Activated CD8-positive, alpha-beta memory T cell treated with anti-CD3 and anti-CD28 coated beads, Interleukin-2, amount 10 ng/mL, durations not matched to agents 7 days and 5 days (primary cell): ENCODE measurements around the gene TMEM121B. TPM values are rescaled to one million over a fixed set of nuclear protein-coding genes. Genes with fewer than 3 reads are reported as not detected.

Source experiments
- ATAC-seq: fragments of 150-1000 bp; cut with Tn5 transposase; one replicate; pipeline ENCODE4 v1.10.0; 2021; ENCODE audit warnings: moderate library complexity
- CTCF ChIA-PET: fragments of 350-600 bp; sonication (Branson Sonifier 250); formaldehyde crosslinking; loops from one replicate; lab custom pipeline; 2021; ENCODE audit warnings: antibody characterized with exemption; lab: Charles Lee
- DNase-seq: peaks from one replicate; pipeline ENCODE4 v3.0.0-alpha.2; 2020
- H3K27ac Mint-ChIP-seq: one replicate; pipeline ENCODE4 v1.8.0; 2021; ENCODE audit warnings: mild to moderate bottlenecking, mixed read lengths
- H3K27me3 Mint-ChIP-seq: one replicate; pipeline ENCODE4 v1.8.0; 2021; ENCODE audit warnings: mixed read lengths
- H3K36me3 Mint-ChIP-seq: one replicate; pipeline ENCODE4 v1.8.0; 2021; ENCODE audit warnings: mild to moderate bottlenecking, mixed read lengths
- H3K4me1 Mint-ChIP-seq: one replicate; pipeline ENCODE4 v1.8.0; 2021; ENCODE audit warnings: mixed read lengths
- H3K4me3 Mint-ChIP-seq: one replicate; pipeline ENCODE4 v1.8.0; 2021; ENCODE audit warnings: mild to moderate bottlenecking, moderate library complexity, mixed read lengths
- H3K9me3 Mint-ChIP-seq: one replicate; pipeline ENCODE4 v1.8.0; 2022; ENCODE audit warnings: low read depth, mixed read lengths
- total RNA-seq, 2 experiments: library from RNA; stranded (reverse); gene quantifications; one replicate each; pipeline ENCODE4 v1.2.3, GENCODE V29; 2021

The TMEM121B gene
- total RNA-seq: not detected

- DNase-seq (no peak), ATAC-seq (no peak)
- Mint-ChIP-seq H3K27ac (no peak within 1 kb of the TSS), H3K4me3 (peak within 1 kb of the TSS; percentile 32), H3K36me3 (no peaks in the 10 kb centered on the region), H3K4me1 (peaks cover 32% of the 10 kb centered on the region), H3K9me3 (no peaks in the 10 kb centered on the region), H3K27me3 (peaks cover 37% of the 10 kb centered on the region)
- CTCF ChIA-PET: no interaction called here
Observed at GRCh38 chr22:17121233-17122195, at the start of gene TMEM121B. Gene TMEM121B (minus strand): TSS chr22:17121360. CDS start chr22:17121127, 233 bp downstream.

GRCh38 chr22:17167486-17167885, 46.3 kb upstream of the TMEM121B start:
- Mint-ChIP-seq H3K27me3 (peaks cover 7% of the 10 kb centered on the region), H3K36me3 (no peaks in the 10 kb centered on the region), H3K9me3 (no peaks in the 10 kb centered on the region), H3K4me3 (no peak overlapping the region), H3K27ac (no peak overlapping the region), H3K4me1 (peaks cover 7% of the 10 kb centered on the region)
- CTCF ChIA-PET: interaction anchor here (0.8 kb wide), 1 partner anchor 334 kb away, joined by 3 read pairs; no protein-coding TSS in a partner anchor
- no peak for DNase-seq
- no peak for ATAC-seq

DNA sequence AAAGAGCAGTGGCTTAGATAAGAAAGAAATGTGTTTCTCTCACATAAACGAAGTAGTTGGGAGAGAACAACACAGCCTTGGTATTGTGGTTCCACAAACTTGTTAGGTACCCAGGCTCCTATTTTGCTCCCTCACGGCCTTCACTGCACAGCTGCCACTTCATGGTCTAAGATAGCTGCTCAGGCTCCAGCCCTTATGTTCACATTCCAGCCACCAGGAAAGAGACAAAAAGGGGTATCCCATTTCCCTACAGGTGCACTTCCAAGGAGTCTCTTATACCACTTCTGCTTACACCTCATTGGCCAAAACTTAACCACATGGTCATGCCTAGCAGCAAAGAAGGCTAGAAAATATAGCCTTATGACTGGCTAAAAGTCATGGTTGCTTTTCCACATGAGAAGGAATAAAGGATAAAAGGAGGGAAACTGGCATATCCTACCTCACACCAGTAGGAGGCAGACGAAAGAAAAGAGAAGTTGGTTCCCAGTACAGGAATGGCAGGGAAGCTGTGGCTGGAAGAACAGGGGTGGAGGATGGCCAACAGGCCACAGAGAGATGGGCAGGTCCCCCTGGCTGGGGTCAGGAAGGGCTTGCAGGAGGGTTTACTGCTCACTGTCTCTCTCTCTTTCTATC, 43.3 kb upstream of the TMEM121B start:
- Mint-ChIP-seq H3K27me3 (peaks cover 7% of the 10 kb centered on the region), H3K36me3 (peaks cover 5% of the 10 kb centered on the region), H3K4me3 (no peak overlapping the region), H3K27ac (no peak overlapping the region), H3K4me1 (peaks cover 5% of the 10 kb centered on the region), H3K9me3 (no peaks in the 10 kb centered on the region)
- ATAC-seq (no peak), DNase-seq (no peak)
- CTCF ChIA-PET: interaction anchor here (1.4 to 10.4 kb wide), 2 partner anchors 9 to 337 kb away, joined by 5 to 87 read pairs; no protein-coding TSS in a partner anchor

DNA sequence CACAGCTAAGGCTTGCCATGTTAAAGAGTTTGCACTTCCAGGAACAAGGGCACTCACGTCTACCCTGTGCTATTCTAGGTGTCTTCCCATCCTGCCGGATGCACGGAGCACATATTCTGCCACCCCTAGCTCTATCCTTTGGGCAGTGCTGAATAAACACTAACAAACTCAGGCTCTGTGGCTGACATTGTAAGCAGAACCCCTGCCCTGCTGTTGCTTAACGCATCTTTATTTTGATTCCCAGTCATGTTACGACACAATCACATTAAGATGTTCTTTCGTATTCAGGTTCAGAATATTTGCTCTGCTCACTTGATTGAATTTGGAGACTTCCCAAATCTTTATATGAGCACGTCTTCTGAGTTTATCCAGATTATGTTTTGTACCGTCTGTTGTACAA, 41.6 kb upstream of the TMEM121B start:
- H3K9me3 Mint-ChIP-seq: no peaks in the 10 kb centered on the region
- no peak overlapping the region for H3K27ac Mint-ChIP-seq
- peaks cover 4% of the 10 kb centered on the region for H3K27me3 Mint-ChIP-seq
- no peak for ATAC-seq
- H3K4me1 Mint-ChIP-seq: peaks cover 11% of the 10 kb centered on the region
- CTCF ChIA-PET: interaction anchor here (1.2 to 10.4 kb wide), 2 partner anchors 11 to 340 kb away, joined by 3 to 87 read pairs; no protein-coding TSS in a partner anchor
- H3K36me3 Mint-ChIP-seq: peaks cover 5% of the 10 kb centered on the region
- no peak overlapping the region for H3K4me3 Mint-ChIP-seq
- no peak for DNase-seq

DNA sequence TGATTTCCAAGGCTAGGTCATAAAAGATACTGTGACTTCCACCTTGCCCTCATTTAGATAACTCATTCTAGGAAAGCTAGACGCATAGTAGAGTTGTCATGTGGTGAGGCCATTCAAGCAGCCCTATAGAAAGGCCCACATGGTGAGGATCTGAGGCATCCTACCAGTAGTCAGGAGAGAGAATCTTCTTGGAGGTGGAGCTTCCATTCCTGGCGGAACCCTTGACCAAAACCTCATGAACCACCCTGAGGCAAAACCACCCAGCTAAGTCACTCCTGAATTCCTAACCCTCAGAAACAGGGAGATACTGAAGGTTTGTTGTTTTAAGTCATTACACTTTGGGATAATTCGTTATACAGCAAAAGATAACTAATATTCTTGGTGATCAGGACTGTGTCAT, 40.8 kb upstream of the TMEM121B start:
- H3K36me3 Mint-ChIP-seq: peaks cover 5% of the 10 kb centered on the region
- no peak overlapping the region for H3K4me3 Mint-ChIP-seq
- DNase-seq (no peak), ATAC-seq (no peak)
- CTCF ChIA-PET: interaction anchor here (2.2 to 10.4 kb wide), 2 partner anchors 12 to 87 kb away, joined by 9 to 87 read pairs; no protein-coding TSS in a partner anchor
- H3K27me3 Mint-ChIP-seq: no peaks in the 10 kb centered on the region
- peaks cover 15% of the 10 kb centered on the region for H3K4me1 Mint-ChIP-seq
- no peak overlapping the region for H3K27ac Mint-ChIP-seq
- H3K9me3 Mint-ChIP-seq: no peaks in the 10 kb centered on the region

DNA sequence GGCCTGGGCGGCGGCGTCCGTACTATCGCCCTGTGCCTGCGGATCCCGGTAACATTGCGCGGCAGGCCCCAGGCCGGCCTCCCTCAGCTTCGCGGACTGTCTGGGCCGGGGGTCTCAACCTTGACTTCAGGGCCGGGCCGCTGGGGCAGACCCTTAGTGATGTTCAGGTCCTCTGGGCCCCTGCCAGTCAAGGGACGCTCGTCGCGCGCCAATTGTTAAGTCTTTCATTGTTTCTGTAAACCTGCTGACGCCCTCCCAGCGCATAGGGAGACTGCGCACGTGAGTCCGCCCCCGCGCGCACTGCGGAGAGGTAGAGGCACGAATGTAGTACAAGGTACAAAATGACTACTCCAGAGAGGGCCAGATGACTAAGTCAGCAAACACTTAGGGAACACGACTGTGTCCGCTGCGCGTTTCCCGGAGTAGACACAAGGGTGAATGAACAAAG, 38.4 kb upstream of the TMEM121B start:
- peak overlapping the region; percentile 82 for H3K4me3 Mint-ChIP-seq
- DNase-seq (peak; percentile 70), ATAC-seq (peak; percentile 46)
- no peaks in the 10 kb centered on the region for H3K27me3 Mint-ChIP-seq
- H3K9me3 Mint-ChIP-seq: no peaks in the 10 kb centered on the region
- peak overlapping the region; percentile 64 for H3K27ac Mint-ChIP-seq
- CTCF ChIA-PET: interaction anchor here (0.9 to 10.4 kb wide), 4 partner anchors 14 to 342 kb away, joined by 3 to 87 read pairs (median 6); no protein-coding TSS in a partner anchor
- peaks cover 30% of the 10 kb centered on the region for H3K4me1 Mint-ChIP-seq
- peaks cover 5% of the 10 kb centered on the region for H3K36me3 Mint-ChIP-seq

DNA sequence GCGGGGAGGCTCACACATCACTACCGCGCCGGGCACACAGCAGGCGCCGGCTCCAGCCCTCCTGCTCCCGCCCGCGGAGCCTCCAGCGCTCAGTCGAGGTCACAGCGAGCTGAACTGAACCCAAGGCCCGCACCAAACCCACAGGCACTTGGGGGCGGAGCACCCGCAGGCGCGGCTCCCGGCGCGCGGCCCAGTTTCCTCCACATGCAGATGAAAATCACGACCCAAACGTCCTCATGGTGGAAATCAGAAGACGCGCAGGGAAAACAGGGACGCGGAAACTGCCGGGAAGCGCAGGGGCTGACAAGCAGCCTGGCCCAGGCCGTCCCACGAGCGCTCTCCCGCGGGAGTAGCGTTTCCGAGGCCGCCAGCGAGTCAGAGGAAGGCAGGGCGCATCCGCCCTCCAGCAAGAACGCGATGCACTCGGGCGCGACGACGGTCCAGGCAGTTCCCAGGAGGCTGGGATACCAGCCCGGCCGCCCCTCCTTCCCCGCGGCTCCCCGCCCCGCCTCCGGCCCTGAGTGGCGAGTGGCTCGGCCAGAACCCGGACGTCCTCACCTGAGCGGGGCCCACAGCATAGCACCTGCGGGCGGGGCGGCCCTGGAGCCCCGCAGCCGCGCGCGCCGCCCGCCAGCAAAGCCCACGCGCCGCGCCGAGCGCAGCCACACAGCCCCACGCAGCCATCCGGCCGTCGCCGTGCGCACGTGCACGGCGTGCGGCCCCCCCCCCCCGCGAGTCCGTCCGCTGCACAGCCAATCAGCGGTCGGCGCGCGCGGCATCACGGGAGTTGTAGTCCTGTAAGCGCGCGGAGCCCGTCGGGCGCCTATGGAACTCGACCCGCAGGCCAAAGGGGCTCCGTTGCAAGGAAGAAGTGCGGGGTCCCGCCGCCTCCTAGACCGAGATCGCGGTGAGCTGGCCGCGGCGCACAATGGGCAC, 37.7 kb upstream of the TMEM121B start, which contains the start of gene HDHD5:
TSS of gene HDHD5 (minus strand) at position 710 of the 936 bp plus-strand sequence. CDS start at position 684, 26 bp downstream.
- H3K27me3 Mint-ChIP-seq: no peaks in the 10 kb centered on the region
- CTCF ChIA-PET: interaction anchor here (0.9 to 10.4 kb wide), 7 partner anchors 15 to 343 kb away, joined by 3 to 87 read pairs (median 3); no protein-coding TSS in a partner anchor
- peak; percentile 86 for ATAC-seq
- H3K4me3 Mint-ChIP-seq: peak within 1 kb of the TSS; percentile 82
- peak within 1 kb of the TSS; percentile 76 for H3K27ac Mint-ChIP-seq
- peak; percentile 91 for DNase-seq
- no peaks in the 10 kb centered on the region for H3K9me3 Mint-ChIP-seq
- H3K4me1 Mint-ChIP-seq: peaks cover 30% of the 10 kb centered on the region
- H3K36me3 Mint-ChIP-seq: peaks cover 5% of the 10 kb centered on the region

GRCh38 chr22:17158176-17158567, 37.0 kb upstream of the TMEM121B start:
- Mint-ChIP-seq H3K4me3 (peak overlapping the region; percentile 82), H3K4me1 (peaks cover 30% of the 10 kb centered on the region), H3K27me3 (no peaks in the 10 kb centered on the region), H3K27ac (peak overlapping the region; percentile 76), H3K9me3 (no peaks in the 10 kb centered on the region), H3K36me3 (peaks cover 5% of the 10 kb centered on the region)
- DNase-seq (no peak), ATAC-seq (no peak)
- CTCF ChIA-PET: interaction anchor here (0.9 to 10.4 kb wide), 9 partner anchors 15 to 344 kb away, joined by 3 to 87 read pairs (median 3); partner anchors contain the start of gene IL17RA

DNA sequence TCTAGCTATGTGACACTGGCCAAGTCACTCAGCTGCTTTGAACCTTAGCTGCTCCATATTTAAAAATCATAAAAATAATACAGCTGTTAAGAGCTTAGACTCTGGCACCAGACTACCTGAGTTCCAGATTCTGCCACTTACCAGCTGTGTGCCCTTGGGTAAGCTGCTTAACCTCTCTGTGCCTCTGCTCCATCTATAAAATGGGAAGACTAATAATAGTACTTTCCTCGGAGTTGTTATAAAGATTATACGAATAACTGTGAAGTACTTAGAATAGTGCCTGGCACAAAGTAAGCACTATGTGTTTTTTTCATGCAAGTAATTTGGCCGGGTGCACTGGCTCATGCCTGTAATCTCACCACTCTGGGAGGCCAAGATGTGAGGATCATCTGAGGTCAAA, 36.6 kb upstream of the TMEM121B start:
- H3K9me3 Mint-ChIP-seq: no peaks in the 10 kb centered on the region
- ATAC-seq (no peak), DNase-seq (no peak)
- H3K27me3 Mint-ChIP-seq: no peaks in the 10 kb centered on the region
- peak overlapping the region; percentile 3 for H3K27ac Mint-ChIP-seq
- peaks cover 6% of the 10 kb centered on the region for H3K36me3 Mint-ChIP-seq
- CTCF ChIA-PET: interaction anchor here (0.9 to 10.4 kb wide), 8 partner anchors 16 to 344 kb away, joined by 3 to 87 read pairs (median 3); partner anchors contain the start of gene IL17RA
- H3K4me1 Mint-ChIP-seq: peaks cover 30% of the 10 kb centered on the region
- H3K4me3 Mint-ChIP-seq: peak overlapping the region; percentile 82

- Mint-ChIP-seq H3K4me1 (peaks cover 32% of the 10 kb centered on the region), H3K4me3 (no peak overlapping the region), H3K9me3 (no peaks in the 10 kb centered on the region), H3K27ac (no peak overlapping the region), H3K36me3 (peaks cover 7% of the 10 kb centered on the region), H3K27me3 (no peaks in the 10 kb centered on the region)
- DNase-seq: no peak
- CTCF ChIA-PET: interaction anchor here (0.9 to 10.4 kb wide), 2 partner anchors 18 to 346 kb away, joined by 3 to 87 read pairs; no protein-coding TSS in a partner anchor
- ATAC-seq: no peak
Observed at GRCh38 chr22:17155941-17156340, 34.8 kb upstream of the TMEM121B start.

DNA sequence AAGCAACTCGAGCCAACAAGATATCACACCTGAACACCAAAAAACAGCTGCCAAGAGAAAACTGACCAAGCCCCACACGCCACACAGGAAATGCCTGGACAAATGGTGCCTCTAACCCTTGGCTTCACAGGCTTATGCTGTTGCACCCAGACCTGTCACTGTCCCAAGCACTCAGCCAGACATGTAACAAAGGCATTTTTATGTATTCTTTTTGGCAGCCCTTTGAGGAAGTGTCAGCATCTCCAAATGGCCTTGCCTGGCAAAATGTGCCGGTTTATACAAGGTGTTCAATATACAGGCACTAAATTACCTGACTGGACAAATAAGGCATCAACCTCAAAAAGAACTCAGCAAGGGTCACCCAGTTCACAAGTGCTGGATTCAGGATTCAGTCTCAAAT, 31.8 kb upstream of the TMEM121B start:
- Mint-ChIP-seq H3K27me3 (no peaks in the 10 kb centered on the region), H3K4me1 (peaks cover 32% of the 10 kb centered on the region), H3K27ac (no peak overlapping the region), H3K9me3 (no peaks in the 10 kb centered on the region), H3K4me3 (no peak overlapping the region), H3K36me3 (peaks cover 2% of the 10 kb centered on the region)
- ATAC-seq (no peak), DNase-seq (no peak)
- CTCF ChIA-PET: interaction anchor here (2.1 kb wide), 1 partner anchor 19 kb away, joined by 6 read pairs; no protein-coding TSS in a partner anchor

GRCh38 chr22:17152340-17152739, 31.2 kb upstream of the TMEM121B start:
- Mint-ChIP-seq H3K36me3 (peaks cover 6% of the 10 kb centered on the region), H3K27me3 (no peaks in the 10 kb centered on the region), H3K9me3 (no peaks in the 10 kb centered on the region), H3K4me1 (peaks cover 28% of the 10 kb centered on the region), H3K27ac (no peak overlapping the region), H3K4me3 (no peak overlapping the region)
- DNase-seq (no peak), ATAC-seq (no peak)
- CTCF ChIA-PET: interaction anchor here (2.1 kb wide), 1 partner anchor 19 kb away, joined by 6 read pairs; no protein-coding TSS in a partner anchor
